Stimulated activated CD8-positive, alpha-beta memory T cell treated with anti-CD3 and anti-CD28 coated beads, Interleukin-15, amount 100 ng/mL, for 1 hour (primary cell): Measurements from ENCODE around the gene ALDH1A3.

Experiments
- DNase-seq: peaks from one replicate; pipeline ENCODE4 v3.0.0-alpha.2; 2020; ENCODE audit warnings: low read depth

The ALDH1A3 gene

GRCh38 chr15:100925480-100925879, 45.8 kb downstream of the ALDH1A3 start:
- DNase-seq = no peak

DNA sequence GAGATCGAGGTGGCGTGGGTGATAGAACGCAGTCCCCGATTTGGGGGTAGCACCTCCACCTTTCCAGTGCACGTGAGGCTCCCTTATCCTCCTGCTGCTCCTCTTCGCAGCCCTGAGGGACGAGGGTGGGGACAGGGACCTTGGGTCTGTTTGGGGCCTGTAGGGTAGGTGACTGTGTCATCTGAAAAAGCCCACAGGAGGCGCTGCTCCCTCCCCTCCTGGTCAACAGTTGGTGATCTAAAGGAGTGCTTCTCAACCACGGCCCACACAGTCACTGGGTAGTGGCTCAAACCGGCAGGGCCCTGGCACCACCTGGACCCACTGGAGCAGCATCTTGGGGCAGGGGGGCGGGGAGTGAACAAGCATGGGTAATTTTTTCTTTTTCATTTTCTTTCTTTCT, 46.6 kb downstream of the ALDH1A3 start:
- DNase-seq = no peak

GRCh38 chr15:100926971-100927756, 47.5 kb downstream of the ALDH1A3 start:
- DNase-seq = no peak

DNA sequence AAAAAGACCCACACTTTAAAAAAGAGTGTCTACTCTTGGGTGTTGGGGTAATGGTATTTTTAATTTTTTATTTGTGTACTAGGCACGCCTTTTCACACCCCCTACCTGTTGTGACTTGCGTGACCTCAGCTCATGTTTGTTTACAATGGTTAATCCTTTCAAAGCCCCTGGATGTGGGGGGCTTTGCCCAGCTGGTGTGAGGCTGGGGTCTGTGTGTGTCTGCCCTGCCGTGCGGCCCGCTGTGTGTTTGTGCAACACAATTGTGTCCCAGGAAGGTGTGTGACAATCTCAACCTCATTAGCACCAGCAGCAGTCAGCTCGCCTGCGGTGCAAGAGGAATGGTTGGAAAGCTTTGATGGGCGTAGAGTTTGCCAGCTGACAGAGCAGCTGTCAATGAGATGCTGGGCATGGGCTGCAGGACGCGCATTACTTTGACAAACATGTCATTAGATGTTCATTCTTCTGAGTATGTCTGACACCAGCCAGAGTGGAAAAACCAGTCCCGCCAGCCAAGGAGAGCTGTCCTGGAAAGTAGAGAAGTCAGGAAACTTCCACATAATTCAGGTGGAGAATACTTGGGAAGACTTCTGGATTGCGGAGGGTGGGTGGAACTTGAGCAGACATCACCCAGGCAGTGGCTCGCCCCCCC, 49.1 kb downstream of the ALDH1A3 start:
- no peak for DNase-seq

- no peak for DNase-seq
Measured at GRCh38 chr15:100929641-100930042, 50.0 kb downstream of the ALDH1A3 start.

- no peak for DNase-seq
Measured at GRCh38 chr15:100930306-100930848, 50.7 kb downstream of the ALDH1A3 start.

DNA sequence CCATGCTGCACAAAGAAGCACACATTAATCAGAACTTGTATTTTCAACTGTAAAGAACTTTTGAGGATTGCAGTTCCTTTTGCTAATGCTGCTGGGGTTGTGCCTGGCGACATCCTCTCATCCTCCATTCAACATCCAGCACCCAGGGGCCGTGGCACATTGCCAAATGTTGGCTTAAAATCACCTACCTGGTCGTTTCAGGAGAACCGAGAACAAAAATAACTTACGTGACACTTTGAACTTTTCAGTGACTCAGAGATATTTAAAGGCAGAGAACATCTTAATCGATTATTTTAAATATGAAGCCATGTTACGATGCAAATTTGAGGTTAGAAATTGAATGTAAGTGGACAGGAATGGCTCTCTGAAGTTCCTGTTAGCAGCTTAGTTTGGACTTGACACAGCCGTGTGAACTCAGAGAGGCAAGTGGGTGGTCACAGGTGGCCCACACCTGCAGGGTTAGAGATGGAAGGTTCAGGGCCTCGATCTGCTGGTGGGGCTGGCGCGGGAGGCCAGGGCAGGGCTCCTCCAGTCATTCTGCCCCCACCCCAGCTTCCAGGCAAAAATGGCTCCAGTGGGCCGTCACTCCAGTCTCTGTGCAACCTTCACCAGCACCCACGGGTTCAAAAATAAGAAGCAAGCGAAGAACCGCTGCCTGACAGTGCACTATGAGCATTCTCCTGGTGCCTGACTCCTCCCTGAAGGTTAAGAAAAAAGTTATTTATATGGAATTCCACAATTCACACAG, 51.7 kb downstream of the ALDH1A3 start:
- no peak for DNase-seq

DNA sequence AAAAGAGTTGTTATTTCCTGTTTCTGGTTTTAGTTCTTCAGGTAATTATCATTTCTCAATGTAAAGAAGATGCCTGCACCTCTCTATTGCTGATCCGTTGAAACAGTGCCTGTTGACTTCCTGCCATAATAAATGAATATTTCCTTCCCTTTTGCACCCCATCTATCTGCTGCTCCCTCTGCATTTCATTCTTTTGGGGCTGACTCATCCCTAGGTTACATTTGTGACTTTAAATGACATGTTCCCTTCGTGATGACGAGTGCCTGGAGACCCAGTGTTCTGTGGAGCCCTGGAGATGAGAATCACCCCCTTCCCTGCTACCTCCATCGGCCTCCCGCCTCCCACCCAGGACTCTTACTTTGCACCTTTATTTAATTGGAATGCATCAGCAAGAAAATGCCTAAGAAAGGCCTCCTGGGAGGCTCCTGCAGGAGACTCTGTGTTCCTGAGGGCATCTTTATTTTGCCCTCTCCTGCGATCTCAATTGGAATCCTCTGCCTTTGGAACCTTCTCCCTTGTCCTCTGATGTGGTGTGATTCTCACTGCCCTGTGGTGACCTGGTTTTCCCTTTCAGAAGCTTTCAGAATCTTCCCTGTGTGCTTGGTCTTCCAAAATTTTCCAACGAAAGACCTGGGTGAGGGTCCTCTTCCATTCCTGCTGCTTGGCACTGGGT, 53.2 kb downstream of the ALDH1A3 start:
- DNase-seq = no peak

DNA sequence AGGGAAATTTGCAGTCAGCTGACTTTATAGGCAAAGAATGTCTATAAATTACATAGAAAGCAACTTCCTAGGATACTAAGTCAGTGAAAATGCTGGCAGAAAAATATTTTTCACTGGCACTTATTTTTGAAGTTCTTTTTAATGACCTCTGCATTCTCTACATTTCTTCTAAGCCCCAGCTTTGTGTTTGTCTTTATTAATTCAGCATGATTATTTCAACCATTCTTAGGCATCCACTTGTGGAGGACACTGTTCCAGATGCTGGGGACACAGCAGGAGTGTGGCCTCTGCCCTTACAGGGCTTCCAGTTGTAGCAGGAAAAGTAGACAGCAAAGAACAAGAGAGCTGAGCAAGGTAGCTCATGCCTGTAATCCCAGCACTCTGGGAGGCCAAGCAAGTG, 54.5 kb downstream of the ALDH1A3 start:
- no peak for DNase-seq

GRCh38 chr15:100934726-100935125, 55.1 kb downstream of the ALDH1A3 start:
- DNase-seq = no peak

DNA sequence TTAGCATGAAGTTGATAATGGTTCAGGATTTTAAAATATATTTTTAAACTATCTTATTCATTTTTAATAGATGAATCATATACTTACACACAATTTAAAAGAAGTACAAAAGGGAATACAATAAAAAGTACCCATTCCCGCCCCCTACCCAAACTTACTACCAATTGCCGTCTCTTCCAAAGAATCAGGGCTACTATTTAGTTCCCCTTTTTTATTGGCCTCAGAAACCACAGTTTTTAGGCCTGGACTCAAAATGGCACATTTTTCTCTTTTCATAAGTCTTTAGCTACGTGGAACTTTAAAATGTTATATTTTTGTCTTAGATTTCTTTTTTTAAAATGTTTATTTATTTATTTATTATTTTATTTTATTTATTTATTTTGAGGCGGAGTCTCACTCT, 57.5 kb downstream of the ALDH1A3 start:
- DNase-seq = no peak

GRCh38 chr15:100939791-100940190, 60.2 kb downstream of the ALDH1A3 start:
- no peak for DNase-seq

DNA sequence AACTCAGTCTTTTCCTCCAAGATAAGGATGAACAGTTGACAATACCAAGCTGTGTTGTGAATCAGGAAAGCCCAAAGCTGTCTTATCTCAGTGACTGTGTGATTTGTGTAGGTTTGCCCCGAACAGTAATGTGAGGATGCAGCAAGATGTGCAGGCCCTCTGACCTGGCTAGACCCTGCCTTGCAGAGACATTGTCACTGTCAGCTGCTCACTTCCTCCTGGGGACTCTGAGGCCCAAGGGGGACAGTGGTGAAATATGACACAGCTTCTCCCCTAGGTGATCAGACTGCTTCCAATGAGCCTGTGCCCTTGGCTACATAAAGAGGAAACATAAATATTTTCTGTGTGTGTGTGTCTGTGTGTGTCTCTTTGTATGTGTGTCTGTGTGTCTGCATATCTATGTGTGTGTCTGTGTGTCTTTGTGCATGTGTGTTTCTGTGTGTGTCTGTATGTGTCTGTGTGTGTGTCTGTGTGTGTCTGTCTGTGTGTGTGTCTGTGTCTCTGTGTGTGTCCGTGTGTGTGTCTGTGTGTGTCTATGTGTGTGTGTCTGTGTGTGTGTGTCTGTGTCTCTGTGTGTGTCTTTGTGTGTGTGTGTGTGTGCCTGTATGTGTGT, 61.2 kb downstream of the ALDH1A3 start:
- no peak for DNase-seq

DNA sequence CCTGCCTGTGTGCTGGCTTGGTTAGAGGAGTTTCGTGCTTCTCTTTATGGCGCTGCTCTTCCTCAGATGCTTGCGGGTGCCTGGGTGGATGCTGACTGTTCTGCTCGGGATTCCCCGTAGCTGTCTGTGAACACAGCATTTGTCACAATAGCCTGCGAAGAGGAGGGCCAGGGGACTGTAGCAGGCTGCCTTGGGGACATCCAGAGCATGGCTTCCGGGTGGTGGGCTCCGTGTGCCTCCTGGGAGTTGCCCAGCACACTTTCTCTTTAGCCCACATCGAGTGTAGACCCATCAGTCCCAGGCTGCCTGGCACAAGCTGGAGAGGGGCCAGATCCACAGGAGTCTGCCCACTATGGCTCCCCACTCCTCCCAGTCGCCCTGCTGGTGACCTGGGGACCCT, 61.9 kb downstream of the ALDH1A3 start:
- no peak for DNase-seq

- DNase-seq = no peak
Measured at GRCh38 chr15:100942656-100943425, 63.2 kb downstream of the ALDH1A3 start.

- no peak for DNase-seq
Measured at GRCh38 chr15:100944244-100944895, 64.7 kb downstream of the ALDH1A3 start.

DNA sequence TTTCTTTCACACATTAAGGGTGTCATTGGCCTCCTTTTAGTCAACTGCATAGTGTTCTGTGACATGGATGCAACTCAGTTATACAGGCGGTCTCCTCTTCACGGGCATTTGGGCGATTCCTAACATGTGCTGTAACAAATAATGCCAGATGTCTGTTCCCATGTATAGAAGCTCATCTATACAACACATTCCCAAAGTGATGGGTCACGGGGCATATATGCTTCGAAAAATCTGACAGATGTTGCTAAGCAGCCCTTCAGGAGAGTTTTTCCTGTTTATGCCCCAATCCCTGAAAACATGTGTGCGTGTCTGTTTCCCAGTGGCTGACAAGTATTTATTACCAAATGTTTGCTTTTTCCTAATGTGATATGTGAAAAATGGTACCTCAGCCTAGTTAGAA, 65.4 kb downstream of the ALDH1A3 start:
- DNase-seq = no peak

DNA sequence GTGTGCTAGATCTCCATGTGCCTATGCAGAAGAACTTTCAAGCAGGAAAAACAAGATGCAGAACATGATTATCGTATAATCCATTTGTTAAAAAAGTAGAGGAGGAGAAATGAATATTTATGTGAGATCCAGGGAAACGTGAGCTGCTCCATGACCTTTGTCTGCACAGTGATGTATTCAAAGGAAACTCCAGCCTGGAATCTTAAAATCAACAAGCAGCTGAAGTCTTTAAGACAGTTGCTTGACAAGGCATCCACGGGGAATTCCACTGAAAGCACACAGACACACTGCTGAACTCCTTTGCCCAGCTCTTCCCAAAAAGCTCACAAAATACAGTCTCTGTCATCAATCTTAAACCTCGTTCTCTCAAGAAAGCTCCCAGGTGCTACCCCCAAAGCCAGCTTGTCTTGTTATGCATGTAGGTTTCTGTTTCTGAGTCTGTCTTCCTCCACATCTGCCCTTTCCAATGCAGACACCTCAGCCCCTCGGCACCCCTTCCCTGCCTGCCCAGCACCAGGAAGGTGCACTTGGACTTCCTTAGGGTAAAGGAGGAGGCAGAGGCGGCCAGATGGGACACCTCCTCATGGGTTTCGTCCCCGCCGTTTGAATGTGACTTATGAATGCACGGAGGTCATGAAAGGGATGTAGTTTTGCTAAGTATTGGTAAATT, 68.3 kb downstream of the ALDH1A3 start:
- no peak for DNase-seq

GRCh38 chr15:100948430-100948762, 68.8 kb downstream of the ALDH1A3 start:
- DNase-seq = no peak

- DNase-seq = no peak
Measured at GRCh38 chr15:100949691-100950090, 70.1 kb downstream of the ALDH1A3 start.
